Neural crest cell (in vitro differentiated cells): ENCODE data around the gene DNAJB1. TPM values are rescaled to one million over a fixed set of nuclear protein-coding genes. Genes with fewer than 3 reads are reported as not detected.

Source experiments
- DNase-seq: peaks from one replicate; pipeline ENCODE4 v3.0.0; 2021; ENCODE audit warnings: low read depth, mixed read lengths, low spot score
- H3K27ac Mint-ChIP-seq: one replicate; pipeline ENCODE4 v1.8.0; 2021; ENCODE audit warnings: mild to moderate bottlenecking, mixed read lengths; ENCODE audit not compliant: unreplicated experiment
- H3K27me3 Mint-ChIP-seq: 2 replicates; pipeline ENCODE4 v1.8.0; 2021; ENCODE audit warnings: low read depth, mild to moderate bottlenecking, mixed read lengths
- H3K36me3 Mint-ChIP-seq: 2 replicates; pipeline ENCODE4 v1.8.0; 2021; ENCODE audit warnings: low read depth, mild to moderate bottlenecking, mixed read lengths
- H3K4me1 Mint-ChIP-seq: 2 replicates; pipeline ENCODE4 v1.8.0; 2021; ENCODE audit warnings: mixed read lengths
- H3K4me3 Mint-ChIP-seq: one replicate; pipeline ENCODE4 v1.8.0; 2021; ENCODE audit warnings: mild to moderate bottlenecking, mixed read lengths
- H3K9me3 Mint-ChIP-seq: 2 replicates; pipeline ENCODE4 v1.8.0; 2021; ENCODE audit warnings: mixed read lengths
- total RNA-seq: library from RNA; stranded (reverse); gene quantifications from 2 replicates; pipeline ENCODE4 v1.2.1, GENCODE V29; 2021
- TF ChIP-seq, protein P1 (sequence below): fragments of 200-600 bp; sonication (generic); conservative IDR thresholded peaks from 2 replicates; pipeline ENCODE4 v1.5.0; 2021; ENCODE audit warnings: antibody characterized with exemption, mild to moderate bottlenecking

The DNAJB1 gene
- total RNA-seq, 1 donor from 2014 or later, result 89.4 TPM

DNA sequence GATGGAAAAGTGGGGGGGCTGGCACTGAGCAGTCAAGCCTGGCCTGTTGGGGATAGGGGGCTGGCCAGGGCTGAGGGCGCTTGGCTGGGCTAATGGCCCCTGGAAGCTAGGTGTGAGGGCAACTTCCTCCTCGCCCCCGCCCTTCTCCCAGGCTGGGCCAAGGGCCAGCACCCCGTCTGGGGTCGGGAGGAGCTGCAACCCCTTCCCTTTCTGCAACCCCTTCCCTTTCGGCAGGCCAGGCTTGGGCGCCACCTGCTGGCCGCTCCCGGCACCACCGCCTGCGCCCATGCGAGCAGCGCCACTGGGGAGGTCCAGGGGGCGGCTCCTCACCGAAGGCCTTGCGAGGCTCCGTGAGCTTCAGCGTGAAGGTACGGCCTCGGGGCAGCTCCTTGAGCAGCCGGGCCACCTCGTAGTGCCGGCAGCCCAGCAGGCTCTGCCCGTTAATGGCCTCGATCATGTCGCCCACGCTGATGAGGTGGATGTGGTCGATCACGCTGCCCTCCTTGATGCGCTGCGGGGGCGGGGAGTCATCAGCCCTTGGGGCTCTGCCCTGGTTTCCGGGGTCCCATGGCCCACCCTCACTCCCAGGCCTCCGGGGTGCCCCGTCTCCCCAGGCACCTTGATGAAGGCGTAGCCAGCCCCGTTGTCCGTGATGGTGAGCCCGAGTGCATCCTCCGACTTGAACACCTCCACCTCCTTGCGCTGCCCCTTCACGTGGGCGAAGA is 38.1 kb downstream of the DNAJB1 start:
- peak; percentile 84 for DNase-seq
- H3K36me3 Mint-ChIP-seq, result peaks cover 2% of the 10 kb centered on the region
- H3K4me3 Mint-ChIP-seq, result no peak overlapping the region
- TF ChIP-seq, protein P1, sequence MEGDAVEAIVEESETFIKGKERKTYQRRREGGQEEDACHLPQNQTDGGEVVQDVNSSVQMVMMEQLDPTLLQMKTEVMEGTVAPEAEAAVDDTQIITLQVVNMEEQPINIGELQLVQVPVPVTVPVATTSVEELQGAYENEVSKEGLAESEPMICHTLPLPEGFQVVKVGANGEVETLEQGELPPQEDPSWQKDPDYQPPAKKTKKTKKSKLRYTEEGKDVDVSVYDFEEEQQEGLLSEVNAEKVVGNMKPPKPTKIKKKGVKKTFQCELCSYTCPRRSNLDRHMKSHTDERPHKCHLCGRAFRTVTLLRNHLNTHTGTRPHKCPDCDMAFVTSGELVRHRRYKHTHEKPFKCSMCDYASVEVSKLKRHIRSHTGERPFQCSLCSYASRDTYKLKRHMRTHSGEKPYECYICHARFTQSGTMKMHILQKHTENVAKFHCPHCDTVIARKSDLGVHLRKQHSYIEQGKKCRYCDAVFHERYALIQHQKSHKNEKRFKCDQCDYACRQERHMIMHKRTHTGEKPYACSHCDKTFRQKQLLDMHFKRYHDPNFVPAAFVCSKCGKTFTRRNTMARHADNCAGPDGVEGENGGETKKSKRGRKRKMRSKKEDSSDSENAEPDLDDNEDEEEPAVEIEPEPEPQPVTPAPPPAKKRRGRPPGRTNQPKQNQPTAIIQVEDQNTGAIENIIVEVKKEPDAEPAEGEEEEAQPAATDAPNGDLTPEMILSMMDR, result peak; percentile 87
- H3K27me3 Mint-ChIP-seq, result peaks cover 2% of the 10 kb centered on the region
- H3K9me3 Mint-ChIP-seq, result no peaks in the 10 kb centered on the region
- peaks cover 10% of the 10 kb centered on the region for H3K4me1 Mint-ChIP-seq
- no peak overlapping the region for H3K27ac Mint-ChIP-seq

DNA sequence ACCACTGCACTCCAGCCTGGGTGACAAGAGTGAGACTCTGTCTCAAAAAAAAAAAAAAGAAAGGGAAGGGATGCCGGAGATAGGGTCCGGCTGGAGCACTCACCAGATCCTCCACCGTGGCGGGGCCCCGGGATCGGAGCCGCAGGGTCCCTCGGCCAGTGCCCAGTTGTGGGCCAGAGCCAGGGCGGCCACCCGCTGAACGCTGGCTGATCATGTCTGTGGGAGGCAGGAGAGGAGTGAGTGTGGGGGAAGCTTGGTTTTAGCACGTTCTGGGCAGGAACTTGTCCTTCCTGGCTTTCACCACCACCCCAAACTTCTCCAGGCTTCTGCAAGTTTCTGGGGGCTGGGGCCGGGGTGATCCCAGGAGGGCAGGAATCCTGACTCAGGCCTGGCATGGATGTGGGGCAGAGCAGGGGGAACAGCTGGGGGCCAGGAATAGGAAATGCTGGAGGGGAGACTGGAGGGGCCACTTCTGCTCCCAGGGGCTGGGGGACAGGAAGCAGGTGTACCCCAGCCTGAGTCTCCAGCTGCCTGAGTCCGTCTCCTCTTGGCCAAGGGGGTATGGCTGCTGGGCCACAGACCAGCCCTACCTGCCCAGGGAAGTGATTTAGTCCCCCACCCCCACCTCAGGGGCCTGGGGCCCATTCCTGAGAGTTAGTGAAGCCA is 38.8 kb downstream of the DNAJB1 start:
- no peaks in the 10 kb centered on the region for H3K9me3 Mint-ChIP-seq
- no peak for DNase-seq
- H3K27ac Mint-ChIP-seq, result no peak overlapping the region
- H3K4me1 Mint-ChIP-seq, result peaks cover 15% of the 10 kb centered on the region
- H3K36me3 Mint-ChIP-seq, result peaks cover 2% of the 10 kb centered on the region
- H3K27me3 Mint-ChIP-seq, result peaks cover 5% of the 10 kb centered on the region
- H3K4me3 Mint-ChIP-seq, result no peak overlapping the region
- TF ChIP-seq, protein P1, result no peak

DNA sequence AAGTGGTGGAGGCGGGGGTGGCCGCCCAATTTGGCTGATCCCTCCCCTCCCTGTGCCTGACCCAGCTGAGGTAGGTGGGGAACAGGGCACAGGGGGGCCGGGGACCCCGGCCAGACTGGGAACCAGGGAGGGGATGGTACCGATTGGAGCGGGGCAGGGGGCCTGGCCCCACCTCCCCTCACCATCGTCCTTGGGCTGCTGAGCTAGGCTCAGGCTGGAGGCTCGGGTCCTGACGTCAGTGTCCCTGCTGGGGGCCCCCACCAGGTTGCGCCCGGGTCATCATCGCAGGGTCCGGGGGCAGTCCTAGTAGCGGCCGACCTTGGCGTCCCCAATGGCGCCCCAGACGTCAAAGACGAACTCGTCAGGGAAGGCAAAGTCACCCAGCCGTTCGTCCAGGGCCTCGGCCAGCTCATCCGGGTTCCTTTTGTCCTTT is 40.1 kb downstream of the DNAJB1 start:
- TF ChIP-seq, protein P1, result no peak
- Mint-ChIP-seq H3K27ac (no peak overlapping the region), H3K27me3 (peaks cover 6% of the 10 kb centered on the region), H3K36me3 (peaks cover 2% of the 10 kb centered on the region), H3K4me3 (no peak overlapping the region), H3K9me3 (no peaks in the 10 kb centered on the region), H3K4me1 (peaks cover 16% of the 10 kb centered on the region)
- no peak for DNase-seq

DNA sequence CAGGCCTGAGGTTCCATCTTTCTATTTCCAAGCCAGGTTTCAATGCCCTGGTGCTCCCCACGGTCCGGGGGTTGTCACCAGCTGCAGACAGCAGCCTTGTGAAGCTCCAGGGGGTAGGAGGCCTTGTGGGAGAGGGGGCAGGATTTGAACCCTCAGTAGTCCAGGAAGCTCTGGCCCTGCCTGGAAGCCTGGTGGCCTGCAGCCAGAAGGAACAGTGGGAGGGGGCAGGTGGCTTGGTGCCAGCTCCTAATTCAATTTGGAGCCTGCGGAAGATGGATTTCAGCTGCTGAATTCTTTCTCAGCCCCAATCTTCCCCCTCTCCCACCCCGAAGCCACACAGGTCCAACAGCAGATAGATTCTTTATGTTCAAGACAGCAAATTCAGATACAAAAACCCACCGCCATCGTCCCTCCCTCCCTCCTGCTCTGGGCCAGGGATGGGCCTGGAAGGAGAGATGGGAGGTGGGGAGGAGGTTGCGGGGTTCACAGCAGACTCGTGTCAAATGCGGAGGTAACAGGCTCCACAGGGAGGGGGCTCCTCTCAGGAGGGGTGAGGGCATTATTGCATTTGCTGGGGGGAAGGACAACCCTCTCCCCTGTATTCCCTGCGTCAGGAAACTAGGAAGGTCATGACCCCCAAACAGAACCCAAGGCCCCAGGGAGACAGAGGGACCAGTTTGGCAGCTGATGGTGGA is 40.6 kb downstream of the DNAJB1 start:
- peaks cover 16% of the 10 kb centered on the region for H3K4me1 Mint-ChIP-seq
- H3K27me3 Mint-ChIP-seq, result peaks cover 9% of the 10 kb centered on the region
- no peak for DNase-seq
- TF ChIP-seq, protein P1, result no peak
- no peak overlapping the region for H3K4me3 Mint-ChIP-seq
- peak overlapping the region; percentile 57 for H3K27ac Mint-ChIP-seq
- no peaks in the 10 kb centered on the region for H3K9me3 Mint-ChIP-seq
- H3K36me3 Mint-ChIP-seq, result peaks cover 2% of the 10 kb centered on the region

DNA sequence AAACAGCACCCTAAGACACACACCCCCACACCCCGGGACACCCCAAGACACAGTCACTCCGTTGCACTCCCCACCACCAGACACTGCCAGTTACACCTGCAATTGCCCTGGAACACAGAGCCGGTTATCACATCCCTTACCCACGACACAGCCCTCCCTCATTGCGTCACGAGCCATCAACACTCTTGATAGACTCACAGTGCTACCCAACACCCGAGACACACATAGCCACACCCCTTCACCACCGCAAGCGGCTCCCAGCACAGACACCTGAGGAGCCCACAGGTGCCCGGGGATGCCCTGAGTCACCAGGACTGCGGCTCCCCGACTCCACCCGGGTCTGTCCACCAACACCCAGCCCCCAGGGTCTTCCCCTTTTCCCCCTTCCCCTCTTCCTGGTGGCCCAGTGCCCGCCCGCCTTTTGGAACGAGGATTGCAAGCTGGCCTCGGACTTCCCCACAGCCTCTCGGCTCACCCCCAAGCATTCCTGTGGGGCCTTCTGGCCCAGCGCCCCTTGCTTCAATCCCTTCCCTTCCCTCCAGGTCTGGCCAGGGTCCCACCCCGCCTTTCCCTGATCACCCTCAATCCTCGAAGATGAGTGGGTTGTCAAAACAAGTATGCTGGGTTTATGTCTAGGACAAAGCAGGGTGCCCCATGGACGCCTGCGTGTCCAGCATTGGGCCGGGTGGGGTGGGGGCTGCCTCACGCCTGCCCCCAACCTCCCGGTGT is 41.4 kb downstream of the DNAJB1 start:
- Mint-ChIP-seq H3K36me3 (peaks cover 2% of the 10 kb centered on the region), H3K4me1 (peaks cover 16% of the 10 kb centered on the region), H3K4me3 (peak overlapping the region; percentile 76), H3K27me3 (peaks cover 9% of the 10 kb centered on the region), H3K27ac (peak overlapping the region; percentile 78), H3K9me3 (no peaks in the 10 kb centered on the region)
- no peak for DNase-seq
- TF ChIP-seq, protein P1, result no peak
